Stimulated activated CD4-positive, alpha-beta T cell treated with anti-CD3 and anti-CD28 coated beads, Interleukin-1b, Interleukin-23, amount 100 ng/mL, for 24 hours (primary cell): ENCODE measurements around the gene RAPGEF5.

ENCODE experiments used
- DNase-seq, 4 experiments: peaks; one replicate each; pipeline ENCODE4 v3.0.0-alpha.2; 2020; ENCODE audit warnings: low read depth in 4 of 4, low spot score in 1 of 4

The RAPGEF5 gene

GRCh38 chr7:22350466-22351328 lies 6.3 kb downstream of the RAPGEF5 start:
- no peak for DNase-seq

- no peak for DNase-seq
Measured at GRCh38 chr7:22348379-22348778, 8.6 kb downstream of the RAPGEF5 start.

GRCh38 chr7:22346383-22347107 lies 10.4 kb downstream of the RAPGEF5 start:
- DNase-seq = no peak

GRCh38 chr7:22344655-22345054 lies 12.3 kb downstream of the RAPGEF5 start:
- DNase-seq = no peak

GRCh38 chr7:22343612-22344011 lies 13.3 kb downstream of the RAPGEF5 start:
- DNase-seq = no peak

- no peak for DNase-seq
Measured at GRCh38 chr7:22343071-22343470, 13.9 kb downstream of the RAPGEF5 start.

- no peak for DNase-seq
Measured at GRCh38 chr7:22339725-22340390, 17.1 kb downstream of the RAPGEF5 start.

- no peak for DNase-seq
Measured at GRCh38 chr7:22338877-22339276, 18.1 kb downstream of the RAPGEF5 start.

GRCh38 chr7:22338411-22338810 lies 18.5 kb downstream of the RAPGEF5 start:
- DNase-seq = no peak

GRCh38 chr7:22333680-22334141 lies 23.2 kb downstream of the RAPGEF5 start:
- DNase-seq = no peak

GRCh38 chr7:22332461-22332870 lies 24.5 kb downstream of the RAPGEF5 start:
- no peak for DNase-seq

GRCh38 chr7:22331704-22332103 lies 25.2 kb downstream of the RAPGEF5 start:
- no peak for DNase-seq

- DNase-seq = no peak
Measured at GRCh38 chr7:22330903-22331302, 26.1 kb downstream of the RAPGEF5 start.

GRCh38 chr7:22329816-22330524 lies 27.0 kb downstream of the RAPGEF5 start:
- no peak for DNase-seq

- no peak for DNase-seq
Measured at GRCh38 chr7:22326181-22326580, 30.8 kb downstream of the RAPGEF5 start.

- DNase-seq = no peak
Measured at GRCh38 chr7:22325671-22326070, 31.3 kb downstream of the RAPGEF5 start.

GRCh38 chr7:22323714-22324113 lies 33.2 kb downstream of the RAPGEF5 start:
- DNase-seq = no peak

- DNase-seq = no peak
Measured at GRCh38 chr7:22320416-22320815, 36.5 kb downstream of the RAPGEF5 start.

- DNase-seq = no peak
Measured at GRCh38 chr7:22319424-22320403, 37.2 kb downstream of the RAPGEF5 start.

- DNase-seq = no peak
Measured at GRCh38 chr7:22318376-22318775, 38.6 kb downstream of the RAPGEF5 start.
